B cell (primary cell): ENCODE measurements around the gene TSPAN18.

ENCODE experiments used
- CTCF ChIP-seq: fragments of 200-600 bp; IDR thresholded peaks from one replicate; pipeline ENCODE4 v1.8.0; 2022; ENCODE audit warnings: antibody characterized with exemption, mild to moderate bottlenecking
- EZH2 ChIP-seq: IDR thresholded peaks from 2 replicates; pipeline ENCODE4 v1.6.1; 2012; ENCODE audit warnings: borderline replicate concordance, low read depth, mild to moderate bottlenecking, moderate library complexity, low read length; ENCODE audit not compliant: insufficient read depth, poor library complexity, severe bottlenecking

- TF ChIP-seq EZH2 (no peak), CTCF (no peak)
Measured at GRCh38 chr11:44753961-44754645, 27.3 kb downstream of the TSPAN18 start.
